Keratinocyte (primary cell): Measurements from ENCODE around the gene HLA-DOB. TPM values are rescaled to one million over a fixed set of nuclear protein-coding genes. Genes with fewer than 3 reads are reported as not detected.

Experiments used
- DNase-seq: peaks from one replicate; pipeline ENCODE4 v3.0.0-alpha.2; 2011; ENCODE audit warnings: low read depth, missing footprints, low spot score
- FAIRE-seq: peaks from 2 replicates; lab custom pipeline; 2011; peaks lifted over from hg19 to GRCh38; lab: Jason Lieb, UNC
- H2AFZ ChIP-seq: 2 replicates; pipeline ENCODE4 v1.6.0; 2012; ENCODE audit warnings: low read length, control low read depth, inconsistent platforms; ENCODE audit not compliant: control insufficient read depth
- H3K27ac ChIP-seq: 2 replicates; pipeline ENCODE4 v1.5.1; 2011; ENCODE audit warnings: low read length; ENCODE audit not compliant: control insufficient read depth, insufficient read depth
- H3K27me3 ChIP-seq: 3 replicates; pipeline ENCODE4 v1.6.0; 2011; ENCODE audit warnings: low read length; ENCODE audit not compliant: control insufficient read depth, insufficient read depth; ENCODE audit errors: extremely low read depth
- H3K36me3 ChIP-seq, 2 experiments: 2 replicates in 1 of 2; 3 replicates in 1 of 2; pipeline ENCODE4 v1.5.1; 2011; ENCODE audit warnings: low read length in 2 of 2, mild to moderate bottlenecking in 1 of 2; ENCODE audit not compliant: control insufficient read depth in 2 of 2, insufficient read depth in 2 of 2; ENCODE audit errors: extremely low read depth in 1 of 2
- H3K4me1 ChIP-seq: 3 replicates; pipeline ENCODE4 v1.5.1; 2011; ENCODE audit warnings: low read length; ENCODE audit not compliant: control insufficient read depth, insufficient read depth; ENCODE audit errors: extremely low read depth
- H3K4me2 ChIP-seq: 3 replicates; pipeline ENCODE4 v1.6.0; 2011; ENCODE audit warnings: low read depth, low read length; ENCODE audit not compliant: control insufficient read depth, insufficient read depth; ENCODE audit errors: extremely low read depth
- H3K4me3 ChIP-seq, 3 experiments: fragments of 200-600 bp in 1 of 3; sonication (generic) in 1 of 3; 2 replicates in 2 of 3; 3 replicates in 1 of 3; pipeline ENCODE4 v1.5.1; 2011 to 2016; ENCODE audit warnings: low read length in 3 of 3, mild to moderate bottlenecking in 3 of 3, control low read depth in 2 of 3, inconsistent platforms in 1 of 3, low read depth in 1 of 3, mixed read lengths in 1 of 3, mixed run types in 1 of 3, moderate library complexity in 1 of 3; ENCODE audit not compliant: control insufficient read depth in 2 of 3, insufficient read depth in 2 of 3; ENCODE audit errors: extremely low read depth in 1 of 3
- H3K79me2 ChIP-seq: 2 replicates; pipeline ENCODE4 v1.6.0; 2012; ENCODE audit warnings: low read length; ENCODE audit not compliant: control insufficient read depth, insufficient read depth
- H3K9ac ChIP-seq: 3 replicates; pipeline ENCODE4 v1.6.0; 2011; ENCODE audit warnings: low read length; ENCODE audit not compliant: control insufficient read depth, insufficient read depth; ENCODE audit errors: extremely low read depth
- H3K9me1 ChIP-seq: 3 replicates; pipeline ENCODE4 v1.6.0; 2011; ENCODE audit warnings: low read length; ENCODE audit not compliant: control insufficient read depth, insufficient read depth; ENCODE audit errors: extremely low read depth
- H3K9me3 ChIP-seq: 2 replicates; pipeline ENCODE4 v1.5.1; 2012; ENCODE audit warnings: low read depth, low read length; ENCODE audit not compliant: control insufficient read depth
- H4K20me1 ChIP-seq: 3 replicates; pipeline ENCODE4 v1.6.0; 2011; ENCODE audit warnings: low read length; ENCODE audit not compliant: control insufficient read depth, insufficient read depth; ENCODE audit errors: extremely low read depth
- EZH2 ChIP-seq: IDR thresholded peaks from one replicate; pipeline ENCODE4 v1.6.1; 2012; ENCODE audit warnings: inconsistent platforms, mild to moderate bottlenecking, low read length, moderate library complexity
- dilution Hi-C: fragments of 300-500 bp; cut with MboI; formaldehyde crosslinking; loops from one replicate; pipeline ENCODE4 v1.7.0; 2020; ENCODE audit warnings: low sequenced_read_pairs; ENCODE audit not compliant: extremely low pct_ligation_motif_present
- polyA plus RNA-seq, 5 experiments: library from polyadenylated mRNA; depleted of rRNA in 3 of 5; stranded (reverse) in 3 of 5; stranded (forward) in 1 of 5; unstranded in 1 of 5; fragments of >200 nt; gene quantifications; 1 replicate in 1 of 5; 2 replicates in 3 of 5; 3 replicates in 1 of 5; pipeline versions ENCODE4 v1.2.1 to v1.2.3, GENCODE V29; 2011 to 2012; ENCODE audit warnings: missing spikeins in 2 of 5, low read depth in 1 of 5, low replicate concordance in 1 of 5
- TF ChIP-seq, protein P1 (sequence below), 3 experiments: IDR thresholded peaks in 1 of 3; conservative IDR thresholded peaks in 1 of 3; optimal IDR thresholded peaks in 1 of 3; 2 replicates in 2 of 3; 3 replicates in 1 of 3; pipeline versions ENCODE3 to v1.5.1; 2011; ENCODE audit warnings: low read length in 3 of 3, mild to moderate bottlenecking in 3 of 3, moderate library complexity in 2 of 3, control low read depth in 1 of 3, inconsistent platforms in 1 of 3; ENCODE audit not compliant: insufficient read depth in 2 of 3; ENCODE audit errors: extremely low read depth in 1 of 3

Gene HLA-DOB
- polyA plus RNA-seq, 1 donor (not counting 4 experiments of a cell fraction or from before 2014, with no cell fraction given): 12.5 TPM

DNA sequence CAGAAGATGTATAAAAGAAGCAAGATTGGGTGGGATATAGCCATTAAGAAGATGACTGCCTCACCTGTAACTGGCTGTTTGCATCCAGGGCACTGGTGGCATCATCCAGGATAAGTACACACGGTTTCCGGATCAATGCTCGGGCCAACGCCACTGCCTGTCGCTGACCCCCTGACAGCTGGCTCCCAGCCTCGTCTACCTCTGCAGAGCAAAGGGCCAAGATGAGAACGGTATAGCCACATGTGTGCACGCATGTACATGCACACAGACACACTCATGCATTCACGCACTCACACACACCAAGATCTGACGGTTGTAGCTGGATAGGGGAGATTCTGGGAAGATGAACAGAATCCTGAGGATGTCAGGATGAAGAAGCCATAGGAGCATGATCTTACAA, 30.2 kb upstream of the HLA-DOB start:
- TF ChIP-seq, protein P1, sequence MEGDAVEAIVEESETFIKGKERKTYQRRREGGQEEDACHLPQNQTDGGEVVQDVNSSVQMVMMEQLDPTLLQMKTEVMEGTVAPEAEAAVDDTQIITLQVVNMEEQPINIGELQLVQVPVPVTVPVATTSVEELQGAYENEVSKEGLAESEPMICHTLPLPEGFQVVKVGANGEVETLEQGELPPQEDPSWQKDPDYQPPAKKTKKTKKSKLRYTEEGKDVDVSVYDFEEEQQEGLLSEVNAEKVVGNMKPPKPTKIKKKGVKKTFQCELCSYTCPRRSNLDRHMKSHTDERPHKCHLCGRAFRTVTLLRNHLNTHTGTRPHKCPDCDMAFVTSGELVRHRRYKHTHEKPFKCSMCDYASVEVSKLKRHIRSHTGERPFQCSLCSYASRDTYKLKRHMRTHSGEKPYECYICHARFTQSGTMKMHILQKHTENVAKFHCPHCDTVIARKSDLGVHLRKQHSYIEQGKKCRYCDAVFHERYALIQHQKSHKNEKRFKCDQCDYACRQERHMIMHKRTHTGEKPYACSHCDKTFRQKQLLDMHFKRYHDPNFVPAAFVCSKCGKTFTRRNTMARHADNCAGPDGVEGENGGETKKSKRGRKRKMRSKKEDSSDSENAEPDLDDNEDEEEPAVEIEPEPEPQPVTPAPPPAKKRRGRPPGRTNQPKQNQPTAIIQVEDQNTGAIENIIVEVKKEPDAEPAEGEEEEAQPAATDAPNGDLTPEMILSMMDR (optimal IDR thresholded peaks at IDR 0.05 in 1 of 3, IDR thresholded peaks at IDR 0.05 in 1 of 3, conservative IDR thresholded peaks at IDR 0.05 in 1 of 3; ENCODE audit: extremely low read depth in 1 of 3, insufficient read depth in 2 of 3, low read length in 3 of 3): no peak
- no peaks in the 10 kb centered on the region for H3K27me3 ChIP-seq
- FAIRE-seq: no peak
- no peaks in the 10 kb centered on the region for H4K20me1 ChIP-seq
- H3K4me1 ChIP-seq: peaks cover 19% of the 10 kb centered on the region
- no peaks in the 10 kb centered on the region for H3K9me3 ChIP-seq
- peaks cover 10% of the 10 kb centered on the region for H3K79me2 ChIP-seq
- H3K27ac ChIP-seq: no peak overlapping the region
- H3K36me3 ChIP-seq: peaks cover 31 to 35% of the 10 kb centered on the region in 2 experiments
- dilution Hi-C loops: no loop called here
- H3K4me2 ChIP-seq: no peak overlapping the region
- no peak overlapping the region for H2AFZ ChIP-seq
- DNase-seq: no peak
- no peaks in the 10 kb centered on the region for H3K9me1 ChIP-seq
- no peak overlapping the region for H3K4me3 ChIP-seq
- H3K9ac ChIP-seq: no peak overlapping the region

- no peak overlapping the region for H3K27ac ChIP-seq
- H3K36me3 ChIP-seq: peaks cover 25 to 36% of the 10 kb centered on the region in 2 experiments
- peaks cover 3% of the 10 kb centered on the region for H3K79me2 ChIP-seq
- H3K4me2 ChIP-seq: no peak overlapping the region
- dilution Hi-C loops: no loop called here
- FAIRE-seq (no peak), DNase-seq (no peak)
- no peak overlapping the region for H2AFZ ChIP-seq
- H3K4me1 ChIP-seq: peaks cover 18% of the 10 kb centered on the region
- no peaks in the 10 kb centered on the region for H3K27me3 ChIP-seq
- TF ChIP-seq, protein P1 (optimal IDR thresholded peaks at IDR 0.05 in 1 of 3, IDR thresholded peaks at IDR 0.05 in 1 of 3, conservative IDR thresholded peaks at IDR 0.05 in 1 of 3; ENCODE audit: extremely low read depth in 1 of 3, insufficient read depth in 2 of 3, low read length in 3 of 3): no peak
- no peak for TF ChIP-seq EZH2
- H3K4me3 ChIP-seq: no peak overlapping the region
- no peaks in the 10 kb centered on the region for H3K9me1 ChIP-seq
- no peak overlapping the region for H3K9ac ChIP-seq
- no peaks in the 10 kb centered on the region for H3K9me3 ChIP-seq
- H4K20me1 ChIP-seq: no peaks in the 10 kb centered on the region
Observed at GRCh38 chr6:32845384-32845884, 28.6 kb upstream of the HLA-DOB start.
